HFF-Myc (cell line): Measurements from ENCODE around the gene NCR3LG1.

ENCODE experiments used
- DNase-seq: peaks from one replicate; pipeline ENCODE4 v3.0.0-alpha.2; 2011; ENCODE audit warnings: low read depth; ENCODE audit errors: extremely low read depth
- H3K4me3 ChIP-seq: replicated peaks from 2 replicates; pipeline ENCODE4 v1.5.1; 2011; ENCODE audit warnings: low read depth, mild to moderate bottlenecking, control low read depth, low read length
- CTCF ChIP-seq: IDR thresholded peaks from 2 replicates; pipeline ENCODE4 v1.5.1; 2012; ENCODE audit warnings: mild to moderate bottlenecking, low read depth, low read length, control low read depth; ENCODE audit errors: missing control alignments

The NCR3LG1 gene

GRCh38 chr11:17352950-17353820 is 1.6 kb downstream of the NCR3LG1 start:
- DNase-seq: no peak
- no peak for TF ChIP-seq CTCF
- H3K4me3 ChIP-seq: peak overlapping the region; percentile 73

- DNase-seq: no peak
- H3K4me3 ChIP-seq: peak overlapping the region; percentile 73
- no peak for TF ChIP-seq CTCF
Measured at GRCh38 chr11:17353821-17354600, 2.4 kb downstream of the NCR3LG1 start.

- peak; percentile 66 for TF ChIP-seq CTCF
- peak; percentile 72 for DNase-seq
- peak overlapping the region; percentile 73 for H3K4me3 ChIP-seq
Measured at GRCh38 chr11:17354601-17354991, 3.0 kb downstream of the NCR3LG1 start.

- DNase-seq: no peak
- no peak overlapping the region for H3K4me3 ChIP-seq
- no peak for TF ChIP-seq CTCF
Measured at GRCh38 chr11:17366495-17366894, 14.9 kb downstream of the NCR3LG1 start.

GRCh38 chr11:17368551-17368950 is 17.0 kb downstream of the NCR3LG1 start:
- DNase-seq: no peak
- no peak for TF ChIP-seq CTCF
- no peak overlapping the region for H3K4me3 ChIP-seq

- no peak for TF ChIP-seq CTCF
- DNase-seq: no peak
- H3K4me3 ChIP-seq: no peak overlapping the region
Measured at GRCh38 chr11:17369094-17369493, 17.5 kb downstream of the NCR3LG1 start.
